Heart left ventricle (tissue), 13 donors: Measurements from ENCODE around the gene COG4.

Experiments used
- CTCF ChIP-seq, 12 donors: fragments of 200-600 bp; sonication (generic) in 4 of 12; IDR thresholded peaks; one replicate each; pipeline versions ENCODE4 v1.5.0 to v1.8.0; 2018 to 2022; ENCODE audit warnings: antibody characterized with exemption in 12 of 12, mild to moderate bottlenecking in 5 of 12
- POLR2A ChIP-seq, 2 donors: fragments of 450-650 bp; IDR thresholded peaks; one replicate each; pipeline ENCODE4 v1.6.1; 2017; ENCODE audit warnings: antibody characterized with exemption in 2 of 2, mild to moderate bottlenecking in 2 of 2, moderate library complexity in 2 of 2
- donor health status: ischemic (EF 13 %, LVEDD 7.1; RV severe dilation, severe dysfunction).
- donor health status: DM: no; HTN: yes; CAD: no.
- donor health status: DM: no; HTN: no; CAD: no.
- donor health status: ischemic (EF 25% LVEDD 6.9; RV normal size, moderate dysfunction).
- donor health status: ischemic (EF 25% LVEDD 5.7; RV mildly dilated, moderate dysfunction).
- donor health status: ischemic (EF 35%, LVEDD 5.7; RV mildly dilated, moderate dysfunction).
- donor health status: nonischemic (EF 11% LVEDD 7.7; RV severe dilation, severe dysfunction).
- donor health status: DM: yes; HTN: yes; CAD: no.
- donor health status: PGD.
- donor health status: ischemic (EF 29% LVEDD 5.4; RV normal size, mild dysfunction).
- donor health status: nonischemic (EF 23%, LVEDD 6.1; RV moderate dilation, normal function).

- TF ChIP-seq CTCF (IDR thresholded peaks at IDR 0.05) (no peak), POLR2A (IDR thresholded peaks at IDR 0.05) (no peak)
Observed at GRCh38 chr16:70565053-70565452, 41.7 kb upstream of the COG4 start.
